GM12878 (cell line): ENCODE results near the gene TMEM131L. TPM values are rescaled to one million over a fixed set of nuclear protein-coding genes. Genes with fewer than 3 reads are reported as not detected.

ENCODE experiments used
- ATAC-seq: fragments of 200-7000 bp; cut with Tn5 transposase; 3 replicates; pipeline ENCODE4 v1.9.1; 2020; ENCODE audit warnings: mild to moderate bottlenecking, moderate library complexity
- BruUV-seq: library from RNA; stranded (reverse); fragments of 400-500 nt; replicated peaks from 2 replicates; lab custom pipeline; 2021; lab: Mats Ljungman, UMichigan
- CTCF ChIA-PET: fragments of 300-600 bp; sonication (Branson Sonifier 250); formaldehyde crosslinking; extraction: SDS; loops from one replicate; lab custom pipeline; 2021; ENCODE audit warnings: inconsistent platforms; lab: Yijun Ruan, JAX
- POLR2A ChIA-PET: fragments of 350-600 bp; formaldehyde crosslinking; extraction: SDS; loops from one replicate; lab custom pipeline; 2021; ENCODE audit warnings: inconsistent platforms; lab: Charles Lee
- RAD21 ChIA-PET: fragments of 300-600 bp; sonication (Branson Sonifier 250); formaldehyde crosslinking; loops from one replicate; lab custom pipeline; 2023; ENCODE audit warnings: antibody characterized with exemption; ENCODE audit not compliant: unreplicated experiment; lab: Charles Lee
- SMC1A ChIA-PET: fragments of 300-600 bp; sonication (Branson Sonifier 250); formaldehyde crosslinking; loops from one replicate; lab custom pipeline; 2023; ENCODE audit not compliant: unreplicated experiment, uncharacterized antibody; lab: Charles Lee
- DNase-seq: peaks from one replicate; pipeline ENCODE4 v3.0.0-alpha.2; 2011; ENCODE audit warnings: low read depth, low spot score
- FAIRE-seq: peaks from 3 replicates; lab custom pipeline; 2011; peaks lifted over from hg19 to GRCh38; lab: Jason Lieb, UNC
- H2AFZ ChIP-seq: 2 replicates; pipeline ENCODE4 v1.6.0; 2011; ENCODE audit warnings: low read depth, low read length, control low read depth; ENCODE audit not compliant: control insufficient read depth
- H3K27ac ChIP-seq: 2 replicates; pipeline ENCODE4 v1.5.1; 2011; ENCODE audit warnings: control low read depth; ENCODE audit not compliant: control insufficient read depth, insufficient read depth
- H3K27me3 ChIP-seq, 2 experiments: replicated peaks in 1 of 2; 2 replicates each; pipeline versions ENCODE4 v1.6.0 to v1.6.1; 2011; ENCODE audit warnings: low read length in 1 of 2; ENCODE audit not compliant: control insufficient read depth in 2 of 2, insufficient read depth in 2 of 2
- H3K36me3 ChIP-seq, 2 experiments: 2 replicates each; pipeline ENCODE4 v1.5.1; 2011; ENCODE audit warnings: low read length in 1 of 2; ENCODE audit not compliant: control insufficient read depth in 2 of 2, insufficient read depth in 2 of 2
- H3K4me1 ChIP-seq: 2 replicates; pipeline ENCODE4 v1.6.1; 2011; ENCODE audit warnings: mild to moderate bottlenecking, low read length, moderate library complexity, mixed read lengths; ENCODE audit not compliant: control insufficient read depth, insufficient read depth
- H3K4me2 ChIP-seq: 2 replicates; pipeline ENCODE4 v1.6.0; 2011; ENCODE audit warnings: control low read depth; ENCODE audit not compliant: control insufficient read depth, insufficient read depth
- H3K4me3 ChIP-seq: fragments of 200-600 bp; sonication (generic); 2 replicates; pipeline ENCODE4 v1.5.1; 2016
- H3K79me2 ChIP-seq: 2 replicates; pipeline ENCODE4 v1.6.0; 2011; ENCODE audit warnings: low read length; ENCODE audit not compliant: control insufficient read depth, insufficient read depth
- H3K9ac ChIP-seq: 2 replicates; pipeline ENCODE4 v1.8.0; 2011; ENCODE audit warnings: low read length, control low read depth, mixed read lengths; ENCODE audit not compliant: control insufficient read depth, insufficient read depth
- H3K9me3 ChIP-seq: replicated peaks from 3 replicates; pipeline ENCODE4 v1.5.1; 2011; ENCODE audit warnings: mild to moderate bottlenecking, low read length; ENCODE audit not compliant: control insufficient read depth, insufficient read depth
- H4K20me1 ChIP-seq: 2 replicates; pipeline ENCODE4 v1.6.0; 2011; ENCODE audit not compliant: control insufficient read depth, insufficient read depth
- BCL11A ChIP-seq: IDR thresholded peaks from 2 replicates; pipeline ENCODE4 v1.6.1; 2011; ENCODE audit warnings: low read depth, low read length
- CREB1 ChIP-seq: IDR thresholded peaks from 2 replicates; pipeline ENCODE4 v1.6.1; 2012; ENCODE audit warnings: low read depth, mild to moderate bottlenecking, inconsistent platforms
- MXI1 ChIP-seq: fragments of 150-350 bp; IDR thresholded peaks from 2 replicates; pipeline ENCODE4 v1.6.1; 2011; ENCODE audit warnings: low read depth, mild to moderate bottlenecking, inconsistent platforms, low read length, improper control_type of control experiment
- NKRF ChIP-seq: fragments of 450-650 bp; conservative IDR thresholded peaks from 2 replicates; pipeline ENCODE4 v1.6.1; 2017; ENCODE audit warnings: mild to moderate bottlenecking, moderate library complexity
- RFX5 ChIP-seq: IDR thresholded peaks from 2 replicates; pipeline ENCODE4 v1.6.1; 2011; ENCODE audit warnings: low read depth, low read length, improper control_type of control experiment
- RUNX3 ChIP-seq: IDR thresholded peaks from 2 replicates; pipeline ENCODE4 v1.6.1; 2012; ENCODE audit warnings: low read length, inconsistent platforms
- WGBS: methylation state at CpG from one replicate; pipeline ENCODE4 v1.1.6; 2016; ENCODE audit warnings: low lambda C conversion rate; ENCODE audit not compliant: insufficient replicate concordance, insufficient coverage; ENCODE audit errors: missing lambda C conversion rate; 5-methylcytosine and 5-hydroxymethylcytosine counted together
- in situ Hi-C: fragments of 300-500 bp; cut with MboI; formaldehyde crosslinking; loops from 9 replicates; pipeline ENCODE4 v1.14.3; 2018; ENCODE audit warnings: mixed read lengths
- intact Hi-C: fragments of 100-400 bp; cut with micrococcal nuclease; formaldehyde crosslinking; loops from one replicate; pipeline ENCODE4 v1.14.2; 2022; ENCODE audit not compliant: unreplicated experiment
- polyA plus RNA-seq, 11 experiments: library from polyadenylated mRNA; depleted of rRNA in 4 of 11; unstranded in 6 of 11; stranded (reverse) in 5 of 11; fragments of >200 nt; fragmentation: Nextera tagmentation in 4 of 11; fragmentation: Illumina TruSeq in 1 of 11; extraction: Ambion mirVana in 4 of 11; extraction: Trizol in 1 of 11; gene quantifications; 1 replicate in 1 of 11; 2 replicates in 10 of 11; pipeline versions ENCODE4 v1.2.1 to v1.2.3, GENCODE V29; 2011 to 2016; ENCODE audit warnings: inconsistent platforms in 2 of 11, missing spikeins in 2 of 11, low read depth in 1 of 11
- total RNA-seq, 4 experiments: library from RNA; depleted of rRNA in 3 of 4; stranded (reverse); fragments of >200 nt in 3 of 4; fragmentation: Illumina TruSeq in 1 of 4; extraction: Trizol in 1 of 4; gene quantifications; 2 replicates each; pipeline versions ENCODE4 v1.2.1 to v1.2.3, GENCODE V29; 2013 to 2021

Gene TMEM131L
- total and polyA plus RNA-seq, 10 of the 15 experiments (the other 5 are each of a cell fraction or from before 2014, with no cell fraction given) = 8.5 to 101 (median 74.4) TPM

- RAD21 ChIA-PET = no interaction called here
- DNase-seq (no peak), FAIRE-seq (no peak), ATAC-seq (no peak)
- Histone ChIP-seq H3K9ac (no peak overlapping the region), H3K4me2 (no peak overlapping the region), H3K36me3 (no peaks in the 10 kb centered on the region), H3K4me1 (peaks cover 9% of the 10 kb centered on the region), H3K27ac (no peak overlapping the region), H2AFZ (no peak overlapping the region), H4K20me1 (no peaks in the 10 kb centered on the region), H3K79me2 (no peaks in the 10 kb centered on the region), H3K4me3 (no peak overlapping the region), H3K27me3 (no peaks in the 10 kb centered on the region), H3K9me3 (no peaks in the 10 kb centered on the region)
- 61% methylated on average over 1 of the region's 4 CpGs for WGBS
- CTCF ChIA-PET = no interaction called here
- POLR2A ChIA-PET = no interaction called here
- BruUV-seq = no TSS peak
- SMC1A ChIA-PET = interaction anchor here (1.7 kb wide), 1 partner anchor 12 kb away, joined by 7 read pairs; no protein-coding TSS in a partner anchor
- TF ChIP-seq CREB1 = no peak
- no peak for TF ChIP-seq BCL11A
- no peak for TF ChIP-seq RUNX3
- TF ChIP-seq RFX5 = no peak
- no peak for TF ChIP-seq MXI1
- TF ChIP-seq NKRF = no peak
- intact Hi-C loops = no loop called here
- in situ Hi-C loops = no loop called here
Measured at GRCh38 chr4:153452658-153453378, 13.3 kb upstream of the TMEM131L start.
